Keratinocyte (primary cell): ENCODE results near the gene SMPD4. TPM values are rescaled to one million over a fixed set of nuclear protein-coding genes. Genes with fewer than 3 reads are reported as not detected.
"Not testable (repeated sequence)": the region's sequence is repeated elsewhere in the genome, so short reads cannot be mapped to it uniquely, and the experiment has no call there.

Source experiments
- DNase-seq: peaks from one replicate; pipeline ENCODE4 v3.0.0-alpha.2; 2011; ENCODE audit warnings: low read depth, missing footprints, low spot score
- FAIRE-seq: peaks from 2 replicates; lab custom pipeline; 2011; peaks lifted over from hg19 to GRCh38; lab: Jason Lieb, UNC
- H2AFZ ChIP-seq: 2 replicates; pipeline ENCODE4 v1.6.0; 2012; ENCODE audit warnings: low read length, control low read depth, inconsistent platforms; ENCODE audit not compliant: control insufficient read depth
- H3K27ac ChIP-seq: 2 replicates; pipeline ENCODE4 v1.5.1; 2011; ENCODE audit warnings: low read length; ENCODE audit not compliant: control insufficient read depth, insufficient read depth
- H3K27me3 ChIP-seq: 3 replicates; pipeline ENCODE4 v1.6.0; 2011; ENCODE audit warnings: low read length; ENCODE audit not compliant: control insufficient read depth, insufficient read depth; ENCODE audit errors: extremely low read depth
- H3K36me3 ChIP-seq, 2 experiments: 2 replicates in 1 of 2; 3 replicates in 1 of 2; pipeline ENCODE4 v1.5.1; 2011; ENCODE audit warnings: low read length in 2 of 2, mild to moderate bottlenecking in 1 of 2; ENCODE audit not compliant: control insufficient read depth in 2 of 2, insufficient read depth in 2 of 2; ENCODE audit errors: extremely low read depth in 1 of 2
- H3K4me1 ChIP-seq: 3 replicates; pipeline ENCODE4 v1.5.1; 2011; ENCODE audit warnings: low read length; ENCODE audit not compliant: control insufficient read depth, insufficient read depth; ENCODE audit errors: extremely low read depth
- H3K4me2 ChIP-seq: 3 replicates; pipeline ENCODE4 v1.6.0; 2011; ENCODE audit warnings: low read depth, low read length; ENCODE audit not compliant: control insufficient read depth, insufficient read depth; ENCODE audit errors: extremely low read depth
- H3K4me3 ChIP-seq, 3 experiments: fragments of 200-600 bp in 1 of 3; sonication (generic) in 1 of 3; 2 replicates in 2 of 3; 3 replicates in 1 of 3; pipeline ENCODE4 v1.5.1; 2011 to 2016; ENCODE audit warnings: low read length in 3 of 3, mild to moderate bottlenecking in 3 of 3, control low read depth in 2 of 3, inconsistent platforms in 1 of 3, low read depth in 1 of 3, mixed read lengths in 1 of 3, mixed run types in 1 of 3, moderate library complexity in 1 of 3; ENCODE audit not compliant: control insufficient read depth in 2 of 3, insufficient read depth in 2 of 3; ENCODE audit errors: extremely low read depth in 1 of 3
- H3K79me2 ChIP-seq: 2 replicates; pipeline ENCODE4 v1.6.0; 2012; ENCODE audit warnings: low read length; ENCODE audit not compliant: control insufficient read depth, insufficient read depth
- H3K9ac ChIP-seq: 3 replicates; pipeline ENCODE4 v1.6.0; 2011; ENCODE audit warnings: low read length; ENCODE audit not compliant: control insufficient read depth, insufficient read depth; ENCODE audit errors: extremely low read depth
- H3K9me1 ChIP-seq: 3 replicates; pipeline ENCODE4 v1.6.0; 2011; ENCODE audit warnings: low read length; ENCODE audit not compliant: control insufficient read depth, insufficient read depth; ENCODE audit errors: extremely low read depth
- H3K9me3 ChIP-seq: 2 replicates; pipeline ENCODE4 v1.5.1; 2012; ENCODE audit warnings: low read depth, low read length; ENCODE audit not compliant: control insufficient read depth
- H4K20me1 ChIP-seq: 3 replicates; pipeline ENCODE4 v1.6.0; 2011; ENCODE audit warnings: low read length; ENCODE audit not compliant: control insufficient read depth, insufficient read depth; ENCODE audit errors: extremely low read depth
- CTCF ChIP-seq, 3 experiments: IDR thresholded peaks in 1 of 3; conservative IDR thresholded peaks in 1 of 3; optimal IDR thresholded peaks in 1 of 3; 2 replicates in 2 of 3; 3 replicates in 1 of 3; pipeline versions ENCODE3 to v1.5.1; 2011; ENCODE audit warnings: low read length in 3 of 3, mild to moderate bottlenecking in 3 of 3, moderate library complexity in 2 of 3, control low read depth in 1 of 3, inconsistent platforms in 1 of 3; ENCODE audit not compliant: insufficient read depth in 2 of 3; ENCODE audit errors: extremely low read depth in 1 of 3
- EZH2 ChIP-seq: IDR thresholded peaks from one replicate; pipeline ENCODE4 v1.6.1; 2012; ENCODE audit warnings: inconsistent platforms, mild to moderate bottlenecking, low read length, moderate library complexity
- dilution Hi-C: fragments of 300-500 bp; cut with MboI; formaldehyde crosslinking; loops from one replicate; pipeline ENCODE4 v1.7.0; 2020; ENCODE audit warnings: low sequenced_read_pairs; ENCODE audit not compliant: extremely low pct_ligation_motif_present
- polyA plus RNA-seq, 5 experiments: library from polyadenylated mRNA; depleted of rRNA in 3 of 5; stranded (reverse) in 3 of 5; stranded (forward) in 1 of 5; unstranded in 1 of 5; fragments of >200 nt; gene quantifications; 1 replicate in 1 of 5; 2 replicates in 3 of 5; 3 replicates in 1 of 5; pipeline versions ENCODE4 v1.2.1 to v1.2.3, GENCODE V29; 2011 to 2012; ENCODE audit warnings: missing spikeins in 2 of 5, low read depth in 1 of 5, low replicate concordance in 1 of 5

SMPD4 gene
- polyA plus RNA-seq, 1 donor (not counting 4 experiments of a cell fraction or from before 2014, with no cell fraction given): 23.8 TPM

- no peak for DNase-seq
- TF ChIP-seq CTCF (optimal IDR thresholded peaks at IDR 0.05 in 1 of 3, IDR thresholded peaks at IDR 0.05 in 1 of 3, conservative IDR thresholded peaks at IDR 0.05 in 1 of 3; ENCODE audit: extremely low read depth in 1 of 3, insufficient read depth in 2 of 3, low read length in 3 of 3) (no peak), EZH2 (no peak)
- Histone ChIP-seq H3K27me3 (no peaks in the 10 kb centered on the region), H3K4me3 (no peak overlapping the region), H3K4me2 (no peak overlapping the region), H2AFZ (no peak overlapping the region), H3K36me3 (peaks cover 0 to 5% of the 10 kb centered on the region in 2 experiments), H3K9me1 (no peaks in the 10 kb centered on the region), H3K4me1 (no peaks in the 10 kb centered on the region), H3K27ac (no peak overlapping the region), H3K9me3 (no peaks in the 10 kb centered on the region), H3K9ac (no peak overlapping the region), H4K20me1 (no peaks in the 10 kb centered on the region), H3K79me2 (no peaks in the 10 kb centered on the region)
- no peak for FAIRE-seq
- dilution Hi-C loops: no loop called here
Observed at GRCh38 chr2:130158631-130159030, 22.8 kb downstream of the SMPD4 start.

GRCh38 chr2:130157825-130158514, 23.4 kb downstream of the SMPD4 start:
- H3K4me2 ChIP-seq, H3K4me1 ChIP-seq, H3K4me3 ChIP-seq, H3K27ac ChIP-seq, H3K27me3 ChIP-seq, FAIRE-seq, H2AFZ ChIP-seq, dilution Hi-C loops, H3K36me3 ChIP-seq, DNase-seq, H3K9ac ChIP-seq, H4K20me1 ChIP-seq, H3K9me1 ChIP-seq, H3K79me2 ChIP-seq, H3K9me3 ChIP-seq: not testable (repeated sequence)

GRCh38 chr2:130157354-130157753, 24.0 kb downstream of the SMPD4 start:
- H3K36me3 ChIP-seq, dilution Hi-C loops, FAIRE-seq, H3K4me3 ChIP-seq, H3K27ac ChIP-seq, H2AFZ ChIP-seq, H3K4me1 ChIP-seq, H3K9me1 ChIP-seq, H3K9ac ChIP-seq, DNase-seq, H4K20me1 ChIP-seq, H3K27me3 ChIP-seq, H3K79me2 ChIP-seq, H3K9me3 ChIP-seq, H3K4me2 ChIP-seq: not testable (repeated sequence)
